Natural killer cell (primary cell): ENCODE results near the gene TSKS. TPM values are rescaled to one million over a fixed set of nuclear protein-coding genes. Genes with fewer than 3 reads are reported as not detected.

Experiments used
- ATAC-seq, 3 donors: fragments of 150-1000 bp in 2 of 3; fragments of 200-7000 bp in 1 of 3; cut with Tn5 transposase; 1 replicate in 1 of 3; 2 replicates in 2 of 3; pipeline ENCODE4 v1.10.0; 2021; ENCODE audit warnings: mild to moderate bottlenecking in 2 of 3, moderate library complexity in 2 of 3
- DNase-seq, 2 donors: peaks; one replicate each; pipeline versions ENCODE4 v3.0.0 to v3.0.0-alpha.2; 2013 to 2021; ENCODE audit warnings: mixed read lengths in 1 of 2
- H3K27ac ChIP-seq: one replicate; pipeline ENCODE4 v1.5.1; 2013; ENCODE audit warnings: mild to moderate bottlenecking, low read length
- H3K27me3 ChIP-seq: one replicate; pipeline ENCODE4 v1.6.1; 2013; ENCODE audit warnings: low read length; ENCODE audit not compliant: control insufficient read depth, insufficient read depth
- H3K36me3 ChIP-seq: one replicate; pipeline ENCODE4 v1.6.1; 2013; ENCODE audit warnings: low read length; ENCODE audit not compliant: control insufficient read depth, insufficient read depth
- H3K4me1 ChIP-seq: one replicate; pipeline ENCODE4 v1.6.1; 2013; ENCODE audit warnings: low read length; ENCODE audit not compliant: control insufficient read depth, insufficient read depth
- H3K4me3 ChIP-seq: one replicate; pipeline ENCODE4 v1.5.1; 2013; ENCODE audit warnings: low read length
- H3K9me3 ChIP-seq: one replicate; pipeline ENCODE4 v1.6.1; 2013; ENCODE audit warnings: low read length; ENCODE audit not compliant: control insufficient read depth, insufficient read depth
- H3K27ac Mint-ChIP-seq, 2 donors: one replicate each; pipeline ENCODE4 v1.8.0; 2022; ENCODE audit warnings: mild to moderate bottlenecking in 2 of 2, mixed read lengths in 2 of 2, moderate library complexity in 1 of 2
- H3K27me3 Mint-ChIP-seq, 2 donors: one replicate each; pipeline ENCODE4 v1.8.0; 2022; ENCODE audit warnings: low read depth in 2 of 2, mixed read lengths in 2 of 2
- H3K36me3 Mint-ChIP-seq: one replicate; pipeline ENCODE4 v1.8.0; 2022; ENCODE audit warnings: mixed read lengths
- H3K4me1 Mint-ChIP-seq, 2 donors: one replicate each; pipeline ENCODE4 v1.8.0; 2022; ENCODE audit warnings: mixed read lengths in 2 of 2
- H3K4me3 Mint-ChIP-seq: one replicate; pipeline ENCODE4 v1.8.0; 2022; ENCODE audit warnings: mild to moderate bottlenecking, moderate library complexity, mixed read lengths
- H3K9me3 Mint-ChIP-seq, 2 donors: one replicate each; pipeline ENCODE4 v1.8.0; 2022; ENCODE audit warnings: mixed read lengths in 2 of 2
- CTCF ChIP-seq: fragments of 200-600 bp; IDR thresholded peaks from one replicate; pipeline ENCODE4 v1.8.0; 2022; ENCODE audit warnings: antibody characterized with exemption
- WGBS: methylation state at CpG from one replicate; pipeline ENCODE4 v1.1.7; 2013; ENCODE audit warnings: missing lambda C conversion rate; ENCODE audit not compliant: insufficient coverage; 5-methylcytosine and 5-hydroxymethylcytosine counted together
- intact Hi-C: fragments of 100-400 bp; cut with micrococcal nuclease; formaldehyde crosslinking; loops from one replicate; pipeline ENCODE4 v1.14.2; 2022
- total RNA-seq, 4 donors: library from RNA; stranded (reverse); fragments of 120-200 nt in 1 of 4; gene quantifications; one replicate each; pipeline versions ENCODE4 v1.2.3 to v1.2.4, GENCODE V29; 2013 to 2022

The TSKS gene
- total RNA-seq, 3 donors from 2014 or later (not counting 1 experiment from before 2014, with no cell fraction given): 0.35 to 2.4 (median 1.7) TPM

GRCh38 chr19:49807058-49807903 lies 44.2 kb upstream of the TSKS start:
- H3K36me3 ChIP-seq: peaks cover 27% of the 10 kb centered on the region
- H3K4me3 ChIP-seq: no peak overlapping the region
- Mint-ChIP-seq H3K27me3 (no peaks in the 10 kb centered on the region), H3K9me3 (no peaks in the 10 kb centered on the region), H3K4me3 (no peak overlapping the region), H3K27ac (peak overlapping the region; percentile 81 to 96), H3K36me3 (no peaks in the 10 kb centered on the region), H3K4me1 (peaks cover 8 to 22% of the 10 kb centered on the region in 2 donors)
- DNase-seq: peak in 1 of 2 donors; percentile 25
- intact Hi-C loops: no loop called here
- H3K27me3 ChIP-seq: no peaks in the 10 kb centered on the region
- no peaks in the 10 kb centered on the region for H3K9me3 ChIP-seq
- ATAC-seq: no peak
- peak overlapping the region; percentile 31 for H3K27ac ChIP-seq
- H3K4me1 ChIP-seq: peaks cover 28% of the 10 kb centered on the region
- no peak for TF ChIP-seq CTCF
- 64% methylated on average over 17 of the region's 18 CpGs for WGBS

GRCh38 chr19:49806620-49806959 lies 43.5 kb upstream of the TSKS start:
- peaks cover 32% of the 10 kb centered on the region for H3K36me3 ChIP-seq
- 98% methylated on average over 7 of the region's 8 CpGs for WGBS
- no peak for ATAC-seq
- H3K4me3 ChIP-seq: no peak overlapping the region
- no peak for TF ChIP-seq CTCF
- Mint-ChIP-seq H3K36me3 (no peaks in the 10 kb centered on the region), H3K9me3 (no peaks in the 10 kb centered on the region), H3K4me3 (peak overlapping the region; percentile 9), H3K27ac (peak overlapping the region in 1 of 2 donors; percentile 29), H3K27me3 (no peaks in the 10 kb centered on the region), H3K4me1 (peaks cover 8 to 22% of the 10 kb centered on the region in 2 donors)
- H3K9me3 ChIP-seq: no peaks in the 10 kb centered on the region
- H3K27ac ChIP-seq: no peak overlapping the region
- intact Hi-C loops: no loop called here
- DNase-seq: no peak
- peaks cover 26% of the 10 kb centered on the region for H3K4me1 ChIP-seq
- H3K27me3 ChIP-seq: no peaks in the 10 kb centered on the region

DNA sequence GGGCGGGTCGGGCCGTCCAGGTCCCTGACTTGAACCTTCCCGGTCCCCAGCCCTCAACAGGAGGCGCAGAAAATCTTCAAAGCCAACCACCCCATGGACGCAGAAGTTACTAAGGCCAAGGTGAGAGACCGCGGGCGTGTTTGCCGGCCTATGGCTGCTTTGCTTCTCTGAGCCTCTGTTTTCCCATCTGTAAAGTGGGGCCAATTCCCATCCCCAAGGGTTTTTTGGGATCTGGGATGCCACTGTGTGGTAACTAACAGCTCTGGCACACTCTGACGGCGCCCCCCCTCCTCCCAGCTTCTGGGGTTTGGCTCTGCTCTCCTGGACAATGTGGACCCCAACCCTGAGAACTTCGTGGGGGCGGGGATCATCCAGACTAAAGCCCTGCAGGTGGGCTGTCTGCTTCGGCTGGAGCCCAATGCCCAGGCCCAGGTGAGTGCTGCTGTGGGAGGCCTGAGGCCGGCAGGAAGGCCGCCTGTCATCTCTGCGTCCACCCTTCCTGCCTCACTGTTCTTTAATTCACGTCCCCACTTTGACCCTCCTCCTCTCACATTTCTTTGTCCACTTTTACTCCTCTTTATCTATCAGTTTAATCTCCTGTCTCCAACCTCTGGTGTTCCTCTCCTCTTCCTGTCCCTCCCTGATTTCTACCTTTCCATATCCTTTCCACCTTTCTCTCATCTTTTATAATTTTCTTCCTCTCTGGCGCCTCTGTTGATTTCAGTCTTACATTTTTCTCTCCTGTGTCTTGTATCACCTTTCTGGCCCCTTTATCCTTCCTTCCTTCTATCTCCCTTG lies 42.9 kb upstream of the TSKS start:
- Mint-ChIP-seq H3K4me1 (peaks cover 8 to 22% of the 10 kb centered on the region in 2 donors), H3K27me3 (no peaks in the 10 kb centered on the region), H3K9me3 (no peaks in the 10 kb centered on the region), H3K4me3 (peak overlapping the region; percentile 9), H3K27ac (peak overlapping the region in 1 of 2 donors; percentile 29), H3K36me3 (no peaks in the 10 kb centered on the region)
- no peaks in the 10 kb centered on the region for H3K27me3 ChIP-seq
- WGBS: 94% methylated on average over 20 of the region's 20 CpGs
- peaks cover 26% of the 10 kb centered on the region for H3K4me1 ChIP-seq
- H3K36me3 ChIP-seq: peaks cover 36% of the 10 kb centered on the region
- no peaks in the 10 kb centered on the region for H3K9me3 ChIP-seq
- no peak for TF ChIP-seq CTCF
- H3K27ac ChIP-seq: no peak overlapping the region
- ATAC-seq (no peak), DNase-seq (no peak)
- H3K4me3 ChIP-seq: no peak overlapping the region
- intact Hi-C loops: no loop called here
